NAMALWA (cell line): ENCODE results near the gene NDRG3.
"Not testable (repeated sequence)": the region's sequence is repeated elsewhere in the genome, so short reads cannot be mapped to it uniquely, and the experiment has no call there.

Source experiments
- DNase-seq: peaks from one replicate; pipeline ENCODE4 v3.0.0-alpha.2; 2015; ENCODE audit warnings: low spot score

The NDRG3 gene

GRCh38 chr20:36688630-36689029, 57.3 kb downstream of the NDRG3 start:
- no peak for DNase-seq

GRCh38 chr20:36687850-36688249, 58.0 kb downstream of the NDRG3 start:
- no peak for DNase-seq

- DNase-seq = no peak
Observed at GRCh38 chr20:36686944-36687343, 58.9 kb downstream of the NDRG3 start.

- DNase-seq = no peak
Observed at GRCh38 chr20:36686504-36686903, 59.4 kb downstream of the NDRG3 start.

- no peak for DNase-seq
Observed at GRCh38 chr20:36684747-36685146, 61.1 kb downstream of the NDRG3 start.

GRCh38 chr20:36682311-36682710, 63.6 kb downstream of the NDRG3 start:
- DNase-seq = no peak

GRCh38 chr20:36677422-36677771, 68.5 kb downstream of the NDRG3 start:
- DNase-seq = no peak

GRCh38 chr20:36676701-36677421, 69.0 kb downstream of the NDRG3 start:
- no peak for DNase-seq

- DNase-seq = not testable (repeated sequence)
Observed at GRCh38 chr20:36675545-36675944, 70.3 kb downstream of the NDRG3 start.

GRCh38 chr20:36672991-36673390, 72.9 kb downstream of the NDRG3 start:
- DNase-seq = no peak

- no peak for DNase-seq
Observed at GRCh38 chr20:36670665-36671357, 75.1 kb downstream of the NDRG3 start.

GRCh38 chr20:36666181-36666740, 79.6 kb downstream of the NDRG3 start:
- DNase-seq = peak; percentile 34

- DNase-seq = no peak
Observed at GRCh38 chr20:36663031-36663430, 82.9 kb downstream of the NDRG3 start.

- DNase-seq = no peak
Observed at GRCh38 chr20:36658300-36658699, 87.6 kb downstream of the NDRG3 start.

- DNase-seq = no peak
Observed at GRCh38 chr20:36656733-36657132, 89.2 kb downstream of the NDRG3 start.

GRCh38 chr20:36655004-36655403, 90.9 kb downstream of the NDRG3 start:
- no peak for DNase-seq

- DNase-seq = no peak
Observed at GRCh38 chr20:36654506-36654905, 91.4 kb downstream of the NDRG3 start.

- DNase-seq = no peak
Observed at GRCh38 chr20:36653456-36653855, 92.4 kb downstream of the NDRG3 start.

- DNase-seq = no peak
Observed at GRCh38 chr20:36647196-36648121, 98.4 kb downstream of the NDRG3 start.

GRCh38 chr20:36646678-36647077, 99.2 kb downstream of the NDRG3 start:
- no peak for DNase-seq

- DNase-seq = peak; percentile 55
Observed at GRCh38 chr20:36645998-36646397, 99.9 kb downstream of the NDRG3 start, which contains the start of gene SLA2. TSS of gene SLA2 (minus strand) at chr20:36646196. CDS start at chr20:36641335, 4,861 bp downstream.

- DNase-seq = no peak
Observed at GRCh38 chr20:36645353-36645752, 100.5 kb downstream of the NDRG3 start.
